Vagina (tissue), 2 donors: ENCODE results near the gene MRNIP.

Experiments used
- POLR2AphosphoS5 ChIP-seq, 2 donors: sonication (generic); formaldehyde crosslinking; IDR thresholded peaks; one replicate each; pipeline ENCODE4 v1.9.0; 2017; ENCODE audit warnings: antibody characterized with exemption in 2 of 2, mild to moderate bottlenecking in 2 of 2, low read depth in 1 of 2; ENCODE audit not compliant: insufficient read depth in 1 of 2
- TF ChIP-seq, protein P1 (sequence below), 3 experiments: fragments of 450-650 bp in 2 of 3; fragments of 200-600 bp in 1 of 3; sonication (generic) in 1 of 3; IDR thresholded peaks; one replicate each; pipeline ENCODE4 v1.5.1; 2017 to 2019; ENCODE audit warnings: antibody characterized with exemption in 3 of 3, mild to moderate bottlenecking in 2 of 3, moderate library complexity in 2 of 3

DNA sequence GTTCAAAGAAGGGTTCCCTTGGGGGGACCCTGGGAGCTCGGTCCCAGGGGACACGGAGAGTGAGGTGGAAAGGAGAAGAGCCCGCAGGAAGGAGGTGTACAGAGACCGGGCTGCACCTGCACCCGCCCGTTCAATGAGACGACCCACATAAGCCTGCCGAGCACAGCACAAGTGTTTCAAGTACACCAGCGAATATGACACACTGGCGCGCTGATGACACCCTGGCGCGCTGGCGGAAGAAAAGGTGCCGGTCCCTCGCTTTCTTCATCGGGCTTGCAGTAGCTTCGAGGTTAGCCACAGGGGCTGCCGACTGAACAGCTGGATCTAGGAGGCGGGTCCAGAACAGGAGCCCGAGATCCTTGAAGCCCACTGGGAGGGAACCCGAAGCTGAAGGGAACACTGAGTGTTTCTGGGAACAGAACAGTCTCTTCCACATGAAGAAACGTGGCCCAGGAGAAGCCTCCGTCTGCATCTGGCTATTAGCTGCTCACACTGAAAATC is 47.7 kb upstream of the MRNIP start:
- TF ChIP-seq, protein P1, sequence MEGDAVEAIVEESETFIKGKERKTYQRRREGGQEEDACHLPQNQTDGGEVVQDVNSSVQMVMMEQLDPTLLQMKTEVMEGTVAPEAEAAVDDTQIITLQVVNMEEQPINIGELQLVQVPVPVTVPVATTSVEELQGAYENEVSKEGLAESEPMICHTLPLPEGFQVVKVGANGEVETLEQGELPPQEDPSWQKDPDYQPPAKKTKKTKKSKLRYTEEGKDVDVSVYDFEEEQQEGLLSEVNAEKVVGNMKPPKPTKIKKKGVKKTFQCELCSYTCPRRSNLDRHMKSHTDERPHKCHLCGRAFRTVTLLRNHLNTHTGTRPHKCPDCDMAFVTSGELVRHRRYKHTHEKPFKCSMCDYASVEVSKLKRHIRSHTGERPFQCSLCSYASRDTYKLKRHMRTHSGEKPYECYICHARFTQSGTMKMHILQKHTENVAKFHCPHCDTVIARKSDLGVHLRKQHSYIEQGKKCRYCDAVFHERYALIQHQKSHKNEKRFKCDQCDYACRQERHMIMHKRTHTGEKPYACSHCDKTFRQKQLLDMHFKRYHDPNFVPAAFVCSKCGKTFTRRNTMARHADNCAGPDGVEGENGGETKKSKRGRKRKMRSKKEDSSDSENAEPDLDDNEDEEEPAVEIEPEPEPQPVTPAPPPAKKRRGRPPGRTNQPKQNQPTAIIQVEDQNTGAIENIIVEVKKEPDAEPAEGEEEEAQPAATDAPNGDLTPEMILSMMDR (IDR thresholded peaks at IDR 0.05): no peak
- no peak for TF ChIP-seq POLR2AphosphoS5 (IDR thresholded peaks at IDR 0.05; ENCODE audit: insufficient read depth in 1 of 2, low read depth in 1 of 2)
